Measurements from ENCODE around the gene CYP27A1.

Gene CYP27A1

GRCh38 chr2:218859556-218859987 lies 77.6 kb downstream of the CYP27A1 start, which contains the start of gene WNT6:
Gene WNT6, plus strand, starts transcription at chr2:218859805. Its CDS starts 233 bp downstream, at chr2:218860038.
- DNase-seq (ENCODE audit: low read depth) = no peak
- TF ChIP-seq CTCF (conservative IDR thresholded peaks at IDR 0.05; ENCODE audit: control insufficient read depth, insufficient read depth, low read depth, low read length) = no peak
- no peak within 1 kb of the TSS for H3K4me3 ChIP-seq (ENCODE audit: control insufficient read depth, low read depth, low read length)

GRCh38 chr2:218859988-218860831 lies 78.3 kb downstream of the CYP27A1 start:
- DNase-seq (ENCODE audit: low read depth) = no peak
- no peak for TF ChIP-seq CTCF (conservative IDR thresholded peaks at IDR 0.05; ENCODE audit: control insufficient read depth, insufficient read depth, low read depth, low read length)
- H3K4me3 ChIP-seq (ENCODE audit: control insufficient read depth, low read depth, low read length) = no peak overlapping the region

- peak; percentile 34 for DNase-seq (ENCODE audit: low read depth)
- H3K4me3 ChIP-seq (ENCODE audit: control insufficient read depth, low read depth, low read length) = no peak overlapping the region
- TF ChIP-seq CTCF (conservative IDR thresholded peaks at IDR 0.05; ENCODE audit: control insufficient read depth, insufficient read depth, low read depth, low read length) = no peak
Measured at GRCh38 chr2:218860950-218861381, 79.0 kb downstream of the CYP27A1 start.

- TF ChIP-seq CTCF (conservative IDR thresholded peaks at IDR 0.05; ENCODE audit: control insufficient read depth, insufficient read depth, low read depth, low read length) = no peak
- no peak for DNase-seq (ENCODE audit: low read depth)
- no peak overlapping the region for H3K4me3 ChIP-seq (ENCODE audit: control insufficient read depth, low read depth, low read length)
Measured at GRCh38 chr2:218861645-218862318, 79.8 kb downstream of the CYP27A1 start.

- no peak for TF ChIP-seq CTCF (conservative IDR thresholded peaks at IDR 0.05; ENCODE audit: control insufficient read depth, insufficient read depth, low read depth, low read length)
- no peak for DNase-seq (ENCODE audit: low read depth)
Measured at GRCh38 chr2:218863021-218863520, 81.1 kb downstream of the CYP27A1 start.

More at GRCh38 chr2:218863021-218863520, 81.1 kb downstream of the CYP27A1 start:
- no peak overlapping the region for H3K4me3 ChIP-seq (ENCODE audit: control insufficient read depth, low read depth, low read length)
